Lung (tissue), 12 donors: ENCODE results near the gene CWC22. TPM values are rescaled to one million over a fixed set of nuclear protein-coding genes. Genes with fewer than 3 reads are reported as not detected.

Experiments
- ATAC-seq: fragments of 200-7000 bp; cut with Tn5 transposase; one replicate; pipeline ENCODE4 v1.9.1; 2020; ENCODE audit warnings: moderate number of reproducible peaks; ENCODE audit not compliant: insufficient read depth, low FRiP score
- DNase-seq, 3 donors: peaks; one replicate each; pipeline ENCODE4 v3.0.0-alpha.2; 2013 to 2017
- H3K27ac ChIP-seq, 2 donors: one replicate each; pipeline ENCODE4 v1.5.1; 2013; ENCODE audit warnings: mild to moderate bottlenecking in 2 of 2, moderate library complexity in 2 of 2, control low read depth in 1 of 2, inconsistent platforms in 1 of 2, low read depth in 1 of 2, low read length in 1 of 2
- H3K27me3 ChIP-seq, 3 donors: one replicate each; pipeline ENCODE4 v1.5.1; 2013; ENCODE audit warnings: low read length in 2 of 3; ENCODE audit not compliant: control insufficient read depth in 3 of 3, insufficient read depth in 3 of 3
- H3K36me3 ChIP-seq, 4 donors: one replicate each; pipeline ENCODE4 v1.5.1; 2013; ENCODE audit warnings: low read length in 4 of 4, mild to moderate bottlenecking in 1 of 4, moderate library complexity in 1 of 4; ENCODE audit not compliant: control insufficient read depth in 4 of 4, insufficient read depth in 4 of 4
- H3K4me1 ChIP-seq, 5 donors: one replicate each; pipeline ENCODE4 v1.5.1; 2013; ENCODE audit warnings: low read length in 5 of 5, mild to moderate bottlenecking in 2 of 5, moderate library complexity in 1 of 5; ENCODE audit not compliant: control insufficient read depth in 5 of 5, insufficient read depth in 5 of 5
- H3K4me3 ChIP-seq: one replicate; pipeline ENCODE4 v1.5.1; 2013; ENCODE audit warnings: mild to moderate bottlenecking, control low read depth, moderate library complexity
- H3K9ac ChIP-seq, 2 donors: one replicate each; pipeline ENCODE4 v1.5.1; 2013; ENCODE audit warnings: low read length in 2 of 2, control low read depth in 1 of 2; ENCODE audit not compliant: insufficient read depth in 1 of 2
- H3K9me3 ChIP-seq, 4 donors: one replicate each; pipeline ENCODE4 v1.5.1; 2013; ENCODE audit warnings: low read length in 3 of 4, mild to moderate bottlenecking in 1 of 4, moderate library complexity in 1 of 4; ENCODE audit not compliant: control insufficient read depth in 4 of 4, insufficient read depth in 3 of 4
- WGBS, 2 donors: extraction: QIAGEN DNeasy Blood & Tissue Kit; methylation state at CpG; one replicate each; pipeline ENCODE4 v1.1.7; 2013; 5-methylcytosine and 5-hydroxymethylcytosine counted together
- polyA plus RNA-seq, 2 donors: library from polyadenylated mRNA; stranded (reverse); fragments of 200-250 nt; gene quantifications; one replicate each; pipeline ENCODE4 v1.2.1, GENCODE V29; 2013
- total RNA-seq, 2 donors: library from RNA; depleted of rRNA in 1 of 2; stranded (reverse); fragments of >200 nt in 1 of 2; gene quantifications; one replicate each; pipeline ENCODE4 v1.2.1, GENCODE V29; 2014 to 2021
- TF ChIP-seq, protein P1 (sequence below): IDR thresholded peaks from 2 replicates; pipeline ENCODE4 v1.5.1; 2012; ENCODE audit warnings: mild to moderate bottlenecking; ENCODE audit errors: control extremely low read depth, extremely low read depth
- donor health status: control.
- donor health status: control.
- donor health status: Bipolar disorder and iron deficiency.
- donor health status: healthy.
- donor health status: DM: yes; HTN: yes; CAD: no.

The CWC22 gene
- total and polyA plus RNA-seq, 4 donors = 8.7 to 28.9 (median 12.4) TPM

DNA sequence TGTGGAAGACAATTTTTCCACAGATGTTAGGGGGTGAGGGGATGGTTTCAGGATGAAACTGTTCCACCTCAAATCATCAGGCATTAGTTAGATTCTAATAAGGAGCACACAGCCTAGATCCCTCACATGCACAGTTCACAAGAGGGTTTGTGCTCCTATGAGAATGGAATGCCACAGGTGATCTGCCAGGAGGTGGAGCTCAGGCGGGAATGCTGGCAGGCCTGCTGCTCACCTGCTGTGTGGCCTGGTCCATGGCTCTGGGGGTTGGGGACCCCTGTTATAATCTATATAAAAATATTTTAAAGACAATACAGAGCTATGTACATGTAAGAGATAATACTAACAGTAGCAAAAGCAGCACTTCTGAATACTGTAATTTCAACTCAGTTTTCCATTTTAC lies 19.2 kb downstream of the CWC22 start:
- WGBS, 2 donors = 94 to 95% methylated on average over 1 of the region's 1 CpG
- Histone ChIP-seq H3K9ac (no peak overlapping the region), H3K4me1 (peaks cover 0 to 6% (median 0%) of the 10 kb centered on the region in 5 donors), H3K27me3 (no peaks in the 10 kb centered on the region), H3K4me3 (no peak overlapping the region), H3K27ac (no peak overlapping the region), H3K36me3 (peaks cover 11 to 48% (median 28%) of the 10 kb centered on the region in 4 donors), H3K9me3 (no peaks in the 10 kb centered on the region)
- TF ChIP-seq, protein P1, sequence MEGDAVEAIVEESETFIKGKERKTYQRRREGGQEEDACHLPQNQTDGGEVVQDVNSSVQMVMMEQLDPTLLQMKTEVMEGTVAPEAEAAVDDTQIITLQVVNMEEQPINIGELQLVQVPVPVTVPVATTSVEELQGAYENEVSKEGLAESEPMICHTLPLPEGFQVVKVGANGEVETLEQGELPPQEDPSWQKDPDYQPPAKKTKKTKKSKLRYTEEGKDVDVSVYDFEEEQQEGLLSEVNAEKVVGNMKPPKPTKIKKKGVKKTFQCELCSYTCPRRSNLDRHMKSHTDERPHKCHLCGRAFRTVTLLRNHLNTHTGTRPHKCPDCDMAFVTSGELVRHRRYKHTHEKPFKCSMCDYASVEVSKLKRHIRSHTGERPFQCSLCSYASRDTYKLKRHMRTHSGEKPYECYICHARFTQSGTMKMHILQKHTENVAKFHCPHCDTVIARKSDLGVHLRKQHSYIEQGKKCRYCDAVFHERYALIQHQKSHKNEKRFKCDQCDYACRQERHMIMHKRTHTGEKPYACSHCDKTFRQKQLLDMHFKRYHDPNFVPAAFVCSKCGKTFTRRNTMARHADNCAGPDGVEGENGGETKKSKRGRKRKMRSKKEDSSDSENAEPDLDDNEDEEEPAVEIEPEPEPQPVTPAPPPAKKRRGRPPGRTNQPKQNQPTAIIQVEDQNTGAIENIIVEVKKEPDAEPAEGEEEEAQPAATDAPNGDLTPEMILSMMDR = no peak
- no peak for ATAC-seq
- no peak for DNase-seq

DNA sequence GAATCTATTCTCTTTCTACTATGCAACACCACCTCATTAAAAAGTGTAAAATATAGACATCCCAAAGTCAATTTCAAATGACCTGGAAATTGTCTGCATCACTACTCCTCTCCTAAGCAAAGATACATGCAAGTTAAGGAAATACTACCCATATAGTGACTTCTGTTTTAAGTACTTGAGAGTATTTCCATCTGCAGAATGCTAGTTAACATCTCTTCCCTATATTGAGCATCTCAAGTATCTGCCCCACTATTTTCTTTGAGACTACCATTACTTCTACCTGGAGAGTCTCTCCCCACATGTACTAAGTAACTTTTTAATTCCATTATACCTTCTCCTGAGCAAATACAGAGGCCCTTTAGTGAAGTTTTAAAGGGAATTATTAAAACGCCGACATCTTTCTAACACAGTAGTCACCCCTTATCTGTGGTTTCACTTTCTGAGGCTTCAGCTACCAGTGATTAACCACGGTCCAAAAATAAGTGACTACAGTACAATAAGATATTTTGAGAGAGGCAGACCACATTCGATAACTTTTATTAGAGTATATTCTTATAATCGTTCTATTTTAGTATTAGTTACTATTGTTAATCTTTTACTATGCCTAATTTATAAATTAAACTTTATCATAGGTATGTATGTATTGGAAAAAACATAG lies 21.8 kb downstream of the CWC22 start:
- Histone ChIP-seq H3K27ac (no peak overlapping the region), H3K36me3 (peaks cover 5 to 33% (median 22%) of the 10 kb centered on the region in 4 donors), H3K4me1 (peaks cover 0 to 3% (median 0%) of the 10 kb centered on the region in 5 donors), H3K9me3 (no peaks in the 10 kb centered on the region), H3K4me3 (no peak overlapping the region), H3K9ac (no peak overlapping the region), H3K27me3 (no peaks in the 10 kb centered on the region)
- no peak for DNase-seq
- 90% methylated on average over 5 of the region's 5 CpGs for WGBS, 2 donors
- TF ChIP-seq, protein P1 = no peak
- no peak for ATAC-seq

DNA sequence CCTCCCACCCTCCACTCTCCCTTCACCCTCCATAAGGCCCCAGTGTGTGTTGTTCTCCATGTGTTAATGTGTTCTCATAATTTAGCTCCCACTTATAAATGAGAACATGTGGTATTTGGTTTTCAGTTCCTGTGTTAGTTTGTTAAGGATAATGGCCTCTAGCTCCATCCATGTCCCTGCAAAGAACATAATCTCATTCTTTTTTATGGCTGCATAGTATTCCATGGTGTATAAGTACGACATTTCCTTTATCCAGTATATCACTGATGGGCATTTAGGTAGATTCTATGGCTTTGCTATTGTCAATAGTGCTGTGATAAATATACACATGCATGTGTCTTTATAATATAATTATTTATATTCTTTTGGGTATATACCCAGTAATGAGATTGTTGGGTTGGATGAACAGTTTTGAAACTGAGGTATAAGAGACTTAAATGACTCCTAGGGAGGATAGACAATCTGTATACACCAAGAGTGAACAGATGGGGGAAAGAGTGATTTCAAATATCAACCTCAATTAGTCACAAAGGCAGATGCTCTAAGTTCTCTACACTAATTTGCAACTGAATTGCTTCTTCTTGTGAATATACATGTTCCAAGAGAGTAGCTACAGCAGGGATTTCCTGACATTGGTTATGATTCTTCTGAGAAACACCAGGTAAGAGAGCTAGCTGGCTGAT lies 23.7 kb downstream of the CWC22 start:
- no peak overlapping the region for H3K27ac ChIP-seq
- 99 to 100% methylated on average over 1 of the region's 1 CpG for WGBS, 2 donors
- TF ChIP-seq, protein P1 = no peak

More for the DNA sequence above, 23.7 kb downstream of the CWC22 start:
- Histone ChIP-seq H3K4me3 (no peak overlapping the region), H3K36me3 (peaks cover 4 to 29% (median 26%) of the 10 kb centered on the region in 4 donors), H3K4me1 (peaks cover 0 to 3% (median 0%) of the 10 kb centered on the region in 5 donors), H3K9me3 (no peaks in the 10 kb centered on the region), H3K9ac (no peak overlapping the region), H3K27me3 (no peaks in the 10 kb centered on the region)
- no peak for ATAC-seq
- no peak for DNase-seq
